Measurements from ENCODE around the gene CAB39.

GRCh38 chr2:230868161-230868946 is 155.7 kb downstream of the CAB39 start:
- TF ChIP-seq CTCF (IDR thresholded peaks at IDR 0.05): no peak
- TF ChIP-seq POLR2A (IDR thresholded peaks at IDR 0.05): no peak
- TF ChIP-seq POLR2AphosphoS5 (IDR thresholded peaks at IDR 0.05): no peak
- TF ChIP-seq EP300 (IDR thresholded peaks at IDR 0.05): no peak
